HG02973 (cell line): Measurements from ENCODE around the gene TMEM161A.
"Not testable (repeated sequence)": the region's sequence is repeated elsewhere in the genome, so short reads cannot be mapped to it uniquely, and the experiment has no call there.

Source experiments
- ATAC-seq: cut with Tn5 transposase; IDR thresholded peaks from one replicate; pipeline ENCODE4 v1.9.1; 2021; ENCODE audit warnings: moderate library complexity; ENCODE audit not compliant: unreplicated experiment

Gene TMEM161A

GRCh38 chr19:19122902-19123301, 15.4 kb downstream of the TMEM161A start:
- no peak for ATAC-seq

DNA sequence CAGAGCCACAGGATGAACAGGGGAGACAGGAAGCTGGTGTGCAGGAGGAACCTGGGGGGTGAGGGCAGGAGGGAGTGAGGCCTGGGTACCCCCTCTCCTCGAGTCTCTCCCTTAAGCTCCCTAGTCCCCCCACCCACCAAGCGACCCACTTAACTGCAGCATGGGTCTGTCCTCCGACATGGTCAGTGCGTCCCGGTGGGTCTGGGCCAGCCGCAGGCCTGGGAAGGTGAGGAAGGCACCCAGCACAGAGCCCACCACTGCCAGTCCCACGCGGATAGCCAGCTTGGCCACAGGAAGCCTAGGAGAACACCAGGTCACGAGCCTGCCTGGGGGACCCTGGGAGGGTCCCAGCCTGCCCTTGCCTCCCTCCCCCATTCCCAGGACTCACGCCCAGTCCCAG, 16.9 kb downstream of the TMEM161A start:
- no peak for ATAC-seq

- no peak for ATAC-seq
Observed at GRCh38 chr19:19120308-19121231, 17.7 kb downstream of the TMEM161A start.

DNA sequence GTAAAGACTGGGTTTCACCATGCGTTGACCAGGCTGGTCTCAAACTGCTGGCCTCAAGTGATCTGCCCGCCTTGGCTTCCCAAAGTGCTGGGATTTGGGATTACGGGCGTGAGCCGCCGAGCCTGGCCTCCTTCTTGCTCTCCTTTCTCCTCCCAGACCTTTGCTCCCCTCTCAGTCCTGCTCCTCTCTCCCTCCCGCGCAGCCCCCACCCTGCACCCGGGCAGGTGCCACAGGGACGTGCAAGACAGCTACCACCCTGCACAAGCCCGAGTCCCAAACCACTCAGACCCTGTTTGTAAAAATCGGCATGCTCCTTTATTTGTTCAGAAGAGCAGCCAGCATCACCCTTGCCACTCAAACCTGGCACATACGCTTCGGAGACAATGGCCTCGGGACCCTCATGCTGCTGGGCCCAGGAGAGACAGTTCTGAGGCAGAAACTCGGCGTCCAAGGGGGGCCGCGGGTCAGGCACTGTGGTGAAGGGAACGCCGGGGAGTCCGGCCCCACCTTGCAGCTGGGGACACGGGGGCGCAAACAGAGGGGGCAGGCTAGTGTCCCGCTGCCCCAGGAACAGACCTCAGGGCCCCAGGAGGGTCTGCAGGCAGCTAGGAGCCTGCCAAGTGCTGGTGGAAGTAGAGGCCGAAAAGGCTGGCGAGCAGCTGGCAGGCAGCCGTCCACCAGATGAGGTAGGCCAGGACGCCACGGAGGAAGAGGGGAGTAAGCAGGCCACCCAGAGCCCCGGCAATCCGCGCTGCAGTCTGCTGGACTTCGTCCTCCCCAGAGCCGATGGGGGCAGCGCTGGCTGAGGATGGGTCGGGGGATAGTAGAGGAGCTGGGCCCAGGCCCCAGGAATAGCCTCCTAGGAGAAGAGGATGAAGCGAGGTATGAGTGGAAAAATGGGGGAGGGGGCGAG, 18.7 kb downstream of the TMEM161A start:
- no peak for ATAC-seq

DNA sequence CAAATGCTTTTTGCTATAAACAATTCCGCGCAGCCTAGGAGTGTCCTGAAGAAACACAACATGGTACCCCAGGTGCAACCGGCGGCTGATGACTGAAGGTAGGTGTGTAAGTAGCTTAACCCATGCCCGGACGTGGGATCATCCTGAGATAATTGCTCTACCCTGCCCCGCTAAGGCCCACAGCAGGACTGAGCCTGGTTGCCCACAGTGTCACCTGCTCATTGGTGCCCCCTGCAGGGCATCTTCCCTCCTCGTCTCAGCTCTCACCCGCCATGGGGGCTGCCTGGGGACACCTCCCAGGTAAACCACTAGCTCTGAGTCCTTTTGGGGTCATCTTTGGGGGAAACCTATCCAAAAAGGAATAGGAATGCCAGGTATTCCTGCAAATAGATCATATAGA, 22.3 kb downstream of the TMEM161A start:
- ATAC-seq = no peak

- ATAC-seq = no peak
Observed at GRCh38 chr19:19113040-19113626, 25.1 kb downstream of the TMEM161A start.

DNA sequence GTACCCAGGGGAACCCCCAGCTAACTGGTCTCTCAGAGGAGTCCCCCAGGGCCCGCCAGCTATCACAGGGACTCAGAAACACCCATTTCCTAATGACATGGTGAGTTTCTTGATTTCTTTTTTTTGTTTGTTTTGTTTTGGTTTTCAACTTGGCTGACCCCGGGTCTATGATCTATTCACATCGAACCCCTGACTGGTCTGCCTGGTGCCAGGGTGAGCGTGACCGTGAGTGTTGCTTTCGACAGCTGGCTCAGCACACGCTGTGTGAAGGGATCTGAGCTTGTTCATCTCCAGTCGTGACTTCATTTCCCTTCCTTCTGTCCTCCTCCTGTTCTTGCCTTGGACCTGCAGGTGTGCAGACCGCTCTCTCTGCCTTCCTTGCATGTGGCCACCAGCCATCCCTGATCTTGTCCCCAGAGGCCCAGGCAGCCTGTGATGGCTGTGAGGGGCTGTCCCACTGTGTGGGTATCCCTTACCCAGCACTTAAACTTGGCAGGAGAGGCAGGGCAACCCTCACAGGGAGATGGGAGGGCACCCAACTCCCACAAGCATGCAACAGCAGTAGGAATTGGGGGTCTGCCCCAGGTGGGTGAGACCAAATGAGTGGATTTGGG, 26.2 kb downstream of the TMEM161A start:
- no peak for ATAC-seq

DNA sequence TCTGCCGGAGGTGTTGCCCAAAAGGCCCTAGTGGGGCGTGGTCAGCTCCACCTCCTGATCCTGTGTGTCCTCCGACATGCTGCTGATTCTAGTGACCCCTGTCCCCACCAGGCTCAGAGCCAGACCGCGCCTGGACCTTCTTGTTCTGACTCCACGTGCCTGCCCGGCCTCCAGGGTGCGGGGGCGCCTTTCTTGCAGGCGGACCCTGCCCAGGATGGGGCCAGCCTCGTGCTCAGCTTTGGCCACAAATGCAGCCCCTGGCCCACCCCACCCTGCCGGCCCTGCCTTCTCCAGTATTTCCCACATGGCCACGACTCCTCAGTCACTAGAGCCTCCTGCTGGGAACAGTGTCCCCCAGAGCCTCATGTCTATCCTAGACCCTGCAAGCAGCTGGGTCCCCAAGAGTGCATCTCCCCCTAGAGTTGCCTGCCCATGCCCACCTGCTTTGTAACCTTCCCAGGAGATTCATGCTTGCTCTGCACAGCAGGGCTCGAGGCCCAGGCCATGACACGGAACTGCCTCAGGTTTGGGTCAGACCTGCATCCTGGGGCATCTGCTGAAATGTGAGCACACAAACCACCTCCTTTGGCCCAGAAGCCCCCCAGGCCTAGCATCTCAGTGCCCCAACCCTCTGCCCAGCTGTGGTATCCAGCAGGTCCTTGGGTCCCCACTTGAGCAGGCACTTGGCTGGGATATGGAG, 27.0 kb downstream of the TMEM161A start:
- no peak for ATAC-seq

GRCh38 chr19:19110410-19111135, 27.7 kb downstream of the TMEM161A start:
- ATAC-seq = no peak

DNA sequence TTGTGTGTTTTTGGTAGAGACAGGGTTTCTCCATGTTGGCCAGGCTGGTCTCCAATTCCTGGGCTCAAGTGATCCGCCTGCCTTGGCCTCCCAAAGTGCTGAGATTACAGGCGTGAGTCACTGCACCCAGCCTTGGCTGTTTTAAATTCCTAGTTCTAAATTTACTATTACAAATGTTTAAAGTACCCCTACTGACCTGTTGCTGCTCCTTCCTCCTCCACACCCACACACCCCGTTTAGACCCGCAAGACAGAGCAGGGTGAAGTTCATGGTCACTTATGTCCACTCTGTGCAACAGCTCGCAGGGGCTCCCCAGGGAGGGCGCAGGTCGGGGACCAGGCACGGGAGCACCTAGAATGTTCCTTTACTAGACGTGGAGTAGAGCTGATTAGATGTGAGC, 28.7 kb downstream of the TMEM161A start:
- no peak for ATAC-seq

- no peak for ATAC-seq
Observed at GRCh38 chr19:19107654-19108053, 30.6 kb downstream of the TMEM161A start.

- ATAC-seq = not testable (repeated sequence)
Observed at GRCh38 chr19:19106938-19107337, 31.3 kb downstream of the TMEM161A start.

DNA sequence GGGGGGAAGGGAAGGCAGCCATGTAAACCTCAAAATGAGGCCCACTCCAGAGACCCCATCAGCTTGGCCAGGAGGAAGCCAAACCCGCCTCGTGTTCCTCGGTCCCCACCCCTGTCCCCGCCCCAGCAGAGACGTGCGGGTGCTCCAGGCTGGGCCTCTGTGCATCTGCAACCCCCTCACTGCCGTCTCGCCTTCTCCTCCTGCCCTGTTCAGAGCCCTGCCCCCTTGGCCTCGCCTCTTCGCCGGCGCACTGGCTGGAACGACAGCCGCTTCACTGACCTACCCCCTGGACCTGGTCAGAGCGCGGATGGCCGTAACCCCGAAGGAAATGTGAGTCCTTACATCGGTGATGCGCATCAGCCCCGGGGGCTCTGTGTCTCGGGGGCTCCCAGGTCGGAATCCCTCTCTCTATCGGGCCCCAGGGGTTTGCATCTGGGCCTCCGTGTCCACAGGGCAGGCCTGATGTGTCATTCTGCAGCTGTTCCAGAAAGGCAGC, 32.2 kb downstream of the TMEM161A start:
- ATAC-seq = no peak

- ATAC-seq = no peak
Observed at GRCh38 chr19:19105365-19106055, 32.8 kb downstream of the TMEM161A start.

DNA sequence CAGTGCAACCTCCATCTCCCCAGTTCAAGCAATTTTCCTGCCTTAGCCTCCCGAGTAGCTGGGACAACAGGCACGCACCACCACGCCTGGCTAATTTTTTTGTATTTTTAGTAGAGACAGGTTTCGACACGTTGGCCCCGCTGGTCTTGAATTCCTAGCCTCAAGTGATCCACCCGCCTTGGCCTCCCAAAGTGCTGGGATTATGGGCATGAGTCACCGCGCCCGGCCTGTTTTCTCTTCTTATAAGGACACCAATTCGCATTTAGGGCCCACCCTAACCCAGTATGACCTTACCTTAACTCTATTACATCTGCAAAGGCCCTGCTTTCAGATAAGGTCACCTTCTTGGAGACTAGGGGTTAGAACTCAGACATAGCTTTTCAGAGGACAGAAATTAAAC, 35.1 kb downstream of the TMEM161A start:
- ATAC-seq = no peak

DNA sequence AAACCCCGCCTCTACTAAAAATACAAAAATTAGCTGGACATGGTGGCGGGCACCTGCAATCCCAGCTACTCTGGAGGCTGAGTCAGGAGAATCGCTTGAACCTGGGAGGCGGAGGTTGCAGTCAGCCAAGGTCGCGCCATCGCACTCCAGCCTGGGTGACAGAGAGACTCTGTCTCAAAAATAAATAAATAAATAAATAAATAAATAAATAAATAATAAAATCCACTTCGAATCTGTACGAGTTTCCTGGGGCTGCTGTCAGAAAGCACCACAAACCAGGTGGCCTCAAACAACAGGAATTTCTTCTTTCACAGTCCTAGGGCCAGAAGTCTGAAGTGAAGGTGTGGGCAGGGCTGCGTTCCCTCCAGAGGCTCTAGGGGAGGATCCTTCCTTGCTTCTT, 35.7 kb downstream of the TMEM161A start:
- not testable (repeated sequence) for ATAC-seq

GRCh38 chr19:19101540-19101939, 36.7 kb downstream of the TMEM161A start:
- ATAC-seq = no peak

GRCh38 chr19:19098703-19099632, 39.3 kb downstream of the TMEM161A start:
- no peak for ATAC-seq
